Esophagus (tissue), 2 donors: ENCODE data around the gene MEIS3. TPM values are rescaled to one million over a fixed set of nuclear protein-coding genes. Genes with fewer than 3 reads are reported as not detected.
"Not testable (repeated sequence)": the region's sequence is repeated elsewhere in the genome, so short reads cannot be mapped to it uniquely, and the experiment has no call there.

Experiments used
- H3K27ac ChIP-seq, 2 donors: one replicate each; pipeline ENCODE4 v1.5.1; 2013; ENCODE audit warnings: low read depth in 2 of 2, mild to moderate bottlenecking in 2 of 2, inconsistent platforms in 1 of 2, low read length in 1 of 2, moderate library complexity in 1 of 2
- H3K27me3 ChIP-seq, 2 donors: one replicate each; pipeline ENCODE4 v1.6.1; 2013; ENCODE audit warnings: low read length in 2 of 2, control low read depth in 1 of 2, mild to moderate bottlenecking in 1 of 2; ENCODE audit not compliant: insufficient read depth in 2 of 2, control insufficient read depth in 1 of 2
- H3K36me3 ChIP-seq, 2 donors: one replicate each; pipeline ENCODE4 v1.6.1; 2013; ENCODE audit warnings: low read length in 1 of 2; ENCODE audit not compliant: control insufficient read depth in 2 of 2, insufficient read depth in 2 of 2
- H3K4me1 ChIP-seq, 2 donors: one replicate each; pipeline ENCODE4 v1.6.1; 2013; ENCODE audit warnings: low read length in 1 of 2; ENCODE audit not compliant: control insufficient read depth in 2 of 2, insufficient read depth in 2 of 2
- H3K4me3 ChIP-seq, 2 donors: one replicate each; pipeline ENCODE4 v1.5.1; 2013; ENCODE audit warnings: low read length in 2 of 2, mild to moderate bottlenecking in 2 of 2, low read depth in 1 of 2, moderate library complexity in 1 of 2
- H3K9me3 ChIP-seq, 2 donors: one replicate each; pipeline ENCODE4 v1.6.1; 2013; ENCODE audit warnings: mild to moderate bottlenecking in 2 of 2, low read depth in 1 of 2, low read length in 1 of 2, moderate library complexity in 1 of 2; ENCODE audit not compliant: control insufficient read depth in 2 of 2, insufficient read depth in 1 of 2
- WGBS, 2 donors: extraction: QIAGEN DNeasy Blood & Tissue Kit; methylation state at CpG; one replicate each; pipeline ENCODE4 v1.1.7; 2013; 5-methylcytosine and 5-hydroxymethylcytosine counted together
- polyA plus RNA-seq, 2 donors: library from polyadenylated mRNA; stranded (reverse); fragments of 200-250 nt; gene quantifications; one replicate each; pipeline ENCODE4 v1.2.3, GENCODE V29; 2013
- donor health status: healthy with polysubstance abuse.
- donor health status: Bipolar disorder and iron deficiency.

Gene MEIS3
- polyA plus RNA-seq, 2 donors = 4.4 to 4.7 TPM

DNA sequence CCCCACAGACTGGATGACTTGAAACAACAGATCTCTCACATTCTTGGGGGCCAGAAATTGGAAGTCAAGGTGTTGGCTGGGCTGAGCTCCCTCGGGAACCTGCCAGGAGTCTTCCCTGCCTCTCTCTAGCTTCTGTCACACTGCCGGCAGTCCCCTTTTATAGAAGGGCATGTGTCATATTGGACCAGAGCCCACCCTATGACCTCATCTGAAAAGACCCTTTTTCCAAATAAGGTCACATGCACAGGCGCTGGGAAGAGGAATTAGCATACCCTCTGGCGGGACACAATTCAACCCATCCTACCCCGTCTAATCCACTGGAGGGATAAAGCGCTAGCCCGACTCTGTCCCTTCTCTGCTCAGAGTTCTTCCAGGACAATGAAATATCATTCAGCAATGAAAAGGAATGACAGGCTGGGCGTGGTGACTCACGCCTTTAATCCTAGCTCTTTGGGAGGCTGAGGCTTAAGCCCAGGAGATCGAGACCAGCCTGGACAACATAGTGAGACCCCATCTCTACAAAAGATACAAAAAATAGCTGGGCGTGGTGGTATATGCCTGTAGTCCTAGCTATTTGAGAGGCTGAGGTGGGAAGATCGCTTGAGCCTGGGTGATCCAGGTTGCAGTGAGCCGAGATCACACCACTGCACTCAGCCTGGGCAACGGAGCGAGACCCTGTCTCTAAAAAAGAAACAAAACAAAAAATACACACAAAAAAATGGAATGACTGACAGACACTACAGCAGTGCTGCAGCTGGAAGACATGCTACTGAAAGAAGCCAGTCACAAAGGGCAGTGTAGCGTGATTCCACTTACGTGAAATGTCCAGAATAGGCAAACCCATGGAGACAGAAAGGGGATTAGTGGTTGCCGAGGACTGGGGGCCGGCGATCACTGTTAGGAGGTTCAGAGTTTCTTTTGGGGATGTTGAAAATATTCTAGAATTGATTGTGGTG is 28.5 kb downstream of the MEIS3 start:
- 72 to 77% methylated on average over 20 of the region's 20 CpGs for WGBS, 2 donors
- Histone ChIP-seq H3K4me1 (no peaks in the 10 kb centered on the region), H3K27ac (no peak overlapping the region)

DNA sequence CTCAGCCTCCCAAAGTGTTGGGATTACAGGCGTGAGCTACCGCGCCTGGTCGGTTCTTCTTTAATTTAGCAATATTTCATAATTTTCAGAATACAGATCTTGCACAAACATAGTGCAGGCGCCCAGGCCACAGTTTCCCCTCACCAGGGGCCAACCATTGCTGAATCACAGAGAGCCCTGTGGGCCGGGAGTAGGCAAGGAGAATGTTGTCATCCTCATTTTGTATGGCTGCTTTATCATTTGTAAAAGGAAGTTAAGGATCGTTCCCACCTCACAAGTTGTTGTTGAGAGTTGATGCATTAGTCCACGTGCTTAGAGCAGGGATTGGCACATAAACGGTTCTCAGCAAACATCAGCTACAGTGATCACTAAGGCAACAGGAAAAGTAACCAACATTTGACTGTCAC is 30.2 kb downstream of the MEIS3 start:
- Histone ChIP-seq H3K27ac (no peak overlapping the region), H3K27me3 (no peaks in the 10 kb centered on the region)
- WGBS, 2 donors = 67% methylated on average over 9 of the region's 9 CpGs

More for the DNA sequence above, 28.5 kb downstream of the MEIS3 start:
- Histone ChIP-seq H3K4me3 (no peak overlapping the region), H3K9me3 (no peaks in the 10 kb centered on the region), H3K36me3 (no peaks in the 10 kb centered on the region), H3K27me3 (no peaks in the 10 kb centered on the region)

GRCh38 chr19:47388721-47389120 is 30.6 kb downstream of the MEIS3 start:
- not testable (repeated sequence) for H3K27me3 ChIP-seq, H3K4me1 ChIP-seq, H3K4me3 ChIP-seq, H3K9me3 ChIP-seq, H3K27ac ChIP-seq, H3K36me3 ChIP-seq
- WGBS, 2 donors = 79 to 86% methylated on average over 5 of the region's 5 CpGs

More for the DNA sequence above, 30.2 kb downstream of the MEIS3 start:
- H3K36me3 ChIP-seq = no peaks in the 10 kb centered on the region
- no peaks in the 10 kb centered on the region for H3K9me3 ChIP-seq
- no peak overlapping the region for H3K4me3 ChIP-seq
- H3K4me1 ChIP-seq = no peaks in the 10 kb centered on the region

- H3K27ac ChIP-seq, H3K4me3 ChIP-seq, H3K4me1 ChIP-seq, H3K27me3 ChIP-seq, H3K36me3 ChIP-seq, H3K9me3 ChIP-seq: not testable (repeated sequence)
- 61 to 77% methylated on average over 3 of the region's 3 CpGs for WGBS, 2 donors
Measured at GRCh38 chr19:47387623-47388022, 31.7 kb downstream of the MEIS3 start.

GRCh38 chr19:47386582-47386981 is 32.7 kb downstream of the MEIS3 start:
- H3K9me3 ChIP-seq, H3K36me3 ChIP-seq, H3K27ac ChIP-seq, H3K27me3 ChIP-seq, H3K4me3 ChIP-seq, H3K4me1 ChIP-seq: not testable (repeated sequence)
- 84 to 87% methylated on average over 12 of the region's 12 CpGs for WGBS, 2 donors

DNA sequence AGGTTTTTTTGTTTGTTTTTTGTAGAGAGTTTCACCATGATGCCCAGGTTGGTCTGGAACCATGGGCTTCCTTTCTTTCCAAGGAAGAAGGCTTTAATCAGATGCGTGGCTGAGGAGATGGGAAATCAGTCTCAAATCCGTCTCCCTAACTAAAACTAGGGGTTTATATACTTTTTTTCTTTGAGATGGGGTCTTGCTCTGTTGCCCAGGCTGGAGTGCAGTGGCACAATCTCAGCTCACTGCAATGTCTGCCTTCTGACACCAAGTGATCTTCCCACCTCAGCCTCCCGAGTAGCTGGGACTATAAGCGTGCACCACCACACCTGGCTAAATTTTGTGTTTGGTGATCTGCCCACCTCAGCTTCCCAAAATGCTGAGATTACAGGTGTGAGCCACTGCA is 34.8 kb downstream of the MEIS3 start:
- not testable (repeated sequence) for H3K4me1 ChIP-seq, H3K27ac ChIP-seq, H3K9me3 ChIP-seq, H3K4me3 ChIP-seq, H3K27me3 ChIP-seq
- H3K36me3 ChIP-seq = peaks cover 12 to 26% of the 10 kb centered on the region in 2 donors
- 74 to 87% methylated on average over 4 of the region's 4 CpGs for WGBS, 2 donors

DNA sequence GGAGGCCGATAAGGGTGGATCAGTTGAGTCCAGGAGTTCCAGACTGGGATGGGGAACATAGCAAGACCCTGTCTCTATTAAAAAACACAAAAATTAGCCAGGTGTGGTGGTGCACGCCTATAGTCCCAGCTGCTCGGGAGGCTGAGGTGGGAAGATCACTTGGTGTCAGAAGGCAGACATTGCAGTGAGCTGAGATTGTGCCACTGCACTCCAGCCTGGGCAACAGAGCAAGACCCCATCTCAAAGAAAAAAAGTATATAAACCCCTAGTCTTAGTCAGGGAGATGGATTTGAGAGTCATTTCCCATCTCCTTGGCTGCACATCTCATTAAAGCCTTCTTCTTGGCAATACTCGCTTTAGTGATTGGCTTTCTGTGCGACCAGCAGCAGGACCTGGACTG is 35.4 kb downstream of the MEIS3 start:
- H3K9me3 ChIP-seq, H3K27ac ChIP-seq, H3K27me3 ChIP-seq, H3K4me1 ChIP-seq, H3K4me3 ChIP-seq: not testable (repeated sequence)
- WGBS, 2 donors = 80 to 82% methylated on average over 5 of the region's 5 CpGs
- H3K36me3 ChIP-seq = peaks cover 12 to 31% of the 10 kb centered on the region in 2 donors

GRCh38 chr19:47381653-47382279 is 37.6 kb downstream of the MEIS3 start:
- no peaks in the 10 kb centered on the region for H3K4me1 ChIP-seq
- H3K27me3 ChIP-seq = no peaks in the 10 kb centered on the region
- peaks cover 12 to 47% of the 10 kb centered on the region in 2 donors for H3K36me3 ChIP-seq
- H3K9me3 ChIP-seq = no peaks in the 10 kb centered on the region
- 71 to 78% methylated on average over 11 of the region's 11 CpGs for WGBS, 2 donors
- no peak overlapping the region for H3K27ac ChIP-seq
- H3K4me3 ChIP-seq = no peak overlapping the region

DNA sequence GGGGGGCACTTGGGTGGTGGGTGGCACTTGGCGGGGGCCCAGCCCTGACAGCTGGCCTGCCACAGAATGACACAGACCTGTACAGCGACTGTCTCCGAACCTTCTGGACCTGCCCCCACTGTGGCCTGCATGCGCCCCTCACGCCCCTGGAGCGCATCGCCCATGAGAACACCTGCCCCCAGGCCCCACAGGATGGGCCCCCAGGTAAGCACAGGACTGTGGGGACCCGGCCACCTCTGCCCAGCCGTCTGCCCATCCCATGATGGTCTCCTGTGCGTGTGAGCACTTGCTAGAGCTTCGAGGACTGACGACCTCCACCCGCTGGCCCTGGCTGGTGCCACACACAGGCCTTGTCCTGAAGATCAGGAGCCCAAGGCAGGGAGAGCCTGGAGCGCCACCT is 38.2 kb downstream of the MEIS3 start:
- Histone ChIP-seq H3K36me3 (peaks cover 12 to 53% of the 10 kb centered on the region in 2 donors), H3K4me3 (no peak overlapping the region), H3K4me1 (no peaks in the 10 kb centered on the region), H3K9me3 (no peaks in the 10 kb centered on the region), H3K27ac (no peak overlapping the region), H3K27me3 (no peaks in the 10 kb centered on the region)
- WGBS, 2 donors = 86 to 88% methylated on average over 14 of the region's 14 CpGs
